ENCODE measurements around the gene SIRPA. TPM values are rescaled to one million over a fixed set of nuclear protein-coding genes. Genes with fewer than 3 reads are reported as not detected.
A peak's percentile ranks its signal among the peaks of the same experiment; 100 is the strongest.
"Not testable (repeated sequence)": the region's sequence is repeated elsewhere in the genome, so short reads cannot be mapped to it uniquely, and the experiment has no call there.

The SIRPA gene
- total and polyA plus RNA-seq, 3 experiments from 2014 or later, result 0.53 to 0.66 TPM; not detected in 1

DNA sequence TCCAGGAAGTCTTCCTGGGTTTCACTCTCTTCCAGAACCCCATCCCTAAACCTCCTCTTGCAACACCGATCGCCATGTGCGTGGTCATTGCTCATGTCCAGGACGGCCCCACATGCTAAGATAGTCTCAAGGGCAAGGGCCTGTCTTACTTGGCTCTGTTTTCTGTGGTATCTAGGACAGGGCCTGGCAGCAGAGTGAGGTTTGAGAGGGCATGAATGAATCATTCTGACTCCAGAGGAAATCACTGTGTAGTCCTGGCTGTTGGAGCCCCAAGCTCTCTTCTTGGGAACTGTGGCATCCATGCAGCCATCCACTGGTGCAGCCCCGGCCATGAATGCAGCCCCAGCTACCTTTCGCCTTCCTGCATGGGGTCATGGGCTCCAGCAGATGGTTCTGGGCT lies 12.4 kb downstream of the SIRPA start:
- no peak overlapping the region for H3K27ac ChIP-seq (ENCODE audit: low read depth, low read length)
- no peak overlapping the region for H3K4me3 Mint-ChIP-seq
- POLR2A ChIA-PET, result no interaction called here
- no peaks in the 10 kb centered on the region for H3K27me3 ChIP-seq (ENCODE audit: insufficient read depth, low read length, poor library complexity, severe bottlenecking)
- no peak overlapping the region for H3K4me3 ChIP-seq (ENCODE audit: low read length)
- DNase-seq, result no peak
- CTCF ChIA-PET, result no interaction called here
- no peaks in the 10 kb centered on the region for H3K36me3 Mint-ChIP-seq
- no peaks in the 10 kb centered on the region for H3K36me3 ChIP-seq (ENCODE audit: insufficient read depth, low read length)
- H3K27me3 Mint-ChIP-seq, result peaks cover 11 to 19% of the 10 kb centered on the region in 2 donors
- no peaks in the 10 kb centered on the region for H3K4me1 ChIP-seq (ENCODE audit: insufficient read depth, low read length)
- no peaks in the 10 kb centered on the region for H3K9me3 ChIP-seq (ENCODE audit: low read length)
- H3K27ac Mint-ChIP-seq, result no peak overlapping the region
- peaks cover 5 to 8% (median 6%) of the 10 kb centered on the region in 3 donors for H3K4me1 Mint-ChIP-seq
- no peaks in the 10 kb centered on the region for H3K9me3 Mint-ChIP-seq

DNA sequence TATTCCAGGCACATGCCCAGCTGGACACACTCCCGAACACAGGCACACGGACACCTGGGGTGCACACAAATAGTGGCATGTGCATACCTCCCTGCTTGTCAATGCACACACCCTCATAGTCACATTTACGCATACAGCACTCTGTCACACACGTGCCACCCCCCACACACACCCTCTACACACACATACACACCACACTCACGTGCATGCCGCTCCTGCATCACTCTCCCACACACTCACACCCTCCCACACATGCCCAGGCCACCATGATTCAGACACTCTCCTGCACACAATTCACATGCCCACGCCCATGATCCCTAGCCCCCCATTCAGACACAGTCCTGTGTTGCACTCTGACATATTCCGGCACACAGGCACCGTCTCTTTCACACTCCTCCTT lies 13.0 kb downstream of the SIRPA start:
- Mint-ChIP-seq H3K4me1 (peaks cover 5 to 8% (median 6%) of the 10 kb centered on the region in 3 donors), H3K36me3 (no peaks in the 10 kb centered on the region), H3K27ac (no peak overlapping the region), H3K9me3 (no peaks in the 10 kb centered on the region), H3K27me3 (peaks cover 11 to 16% of the 10 kb centered on the region in 2 donors), H3K4me3 (no peak overlapping the region)
- Histone ChIP-seq H3K9me3 (ENCODE audit: low read length) (no peaks in the 10 kb centered on the region), H3K27ac (ENCODE audit: low read depth, low read length) (no peak overlapping the region), H3K36me3 (ENCODE audit: insufficient read depth, low read length) (no peaks in the 10 kb centered on the region), H3K4me3 (ENCODE audit: low read length) (no peak overlapping the region), H3K4me1 (ENCODE audit: insufficient read depth, low read length) (no peaks in the 10 kb centered on the region), H3K27me3 (ENCODE audit: insufficient read depth, low read length, poor library complexity, severe bottlenecking) (no peaks in the 10 kb centered on the region)
- ChIA-PET POLR2A (no interaction called here), CTCF (no interaction called here)
- no peak for DNase-seq

DNA sequence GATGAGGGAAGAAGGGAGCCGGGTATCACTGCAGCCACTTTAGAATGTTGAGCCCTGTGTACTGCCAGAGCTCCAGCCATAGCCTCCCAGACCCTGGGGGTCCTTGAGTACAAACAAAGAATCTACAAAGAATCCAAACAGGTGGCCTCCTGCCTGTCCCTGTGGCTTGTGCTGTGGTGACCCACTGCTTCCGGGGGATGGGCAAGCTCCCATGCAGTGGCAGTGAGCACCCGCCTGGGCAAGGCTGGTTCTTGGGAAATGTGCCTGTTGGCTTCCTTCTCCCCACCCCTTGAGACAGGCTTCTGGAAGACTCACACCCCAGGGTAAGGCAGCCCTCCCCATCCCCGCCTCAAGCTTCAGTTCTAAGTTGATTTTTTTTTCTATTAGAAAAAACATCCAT lies 13.9 kb downstream of the SIRPA start:
- H3K27me3 ChIP-seq (ENCODE audit: insufficient read depth, low read length, poor library complexity, severe bottlenecking), result no peaks in the 10 kb centered on the region
- H3K4me1 ChIP-seq (ENCODE audit: insufficient read depth, low read length), result no peaks in the 10 kb centered on the region
- H3K27me3 Mint-ChIP-seq, result peaks cover 10% of the 10 kb centered on the region in 2 donors
- ChIA-PET POLR2A (no interaction called here), CTCF (no interaction called here)
- no peak overlapping the region for H3K4me3 ChIP-seq (ENCODE audit: low read length)
- no peaks in the 10 kb centered on the region for H3K36me3 Mint-ChIP-seq
- no peak overlapping the region for H3K4me3 Mint-ChIP-seq
- H3K27ac Mint-ChIP-seq, result no peak overlapping the region
- H3K27ac ChIP-seq (ENCODE audit: low read depth, low read length), result no peak overlapping the region
- H3K9me3 Mint-ChIP-seq, result no peaks in the 10 kb centered on the region
- DNase-seq, result no peak
- peaks cover 5 to 8% (median 6%) of the 10 kb centered on the region in 3 donors for H3K4me1 Mint-ChIP-seq
- no peaks in the 10 kb centered on the region for H3K36me3 ChIP-seq (ENCODE audit: insufficient read depth, low read length)
- no peaks in the 10 kb centered on the region for H3K9me3 ChIP-seq (ENCODE audit: low read length)

DNA sequence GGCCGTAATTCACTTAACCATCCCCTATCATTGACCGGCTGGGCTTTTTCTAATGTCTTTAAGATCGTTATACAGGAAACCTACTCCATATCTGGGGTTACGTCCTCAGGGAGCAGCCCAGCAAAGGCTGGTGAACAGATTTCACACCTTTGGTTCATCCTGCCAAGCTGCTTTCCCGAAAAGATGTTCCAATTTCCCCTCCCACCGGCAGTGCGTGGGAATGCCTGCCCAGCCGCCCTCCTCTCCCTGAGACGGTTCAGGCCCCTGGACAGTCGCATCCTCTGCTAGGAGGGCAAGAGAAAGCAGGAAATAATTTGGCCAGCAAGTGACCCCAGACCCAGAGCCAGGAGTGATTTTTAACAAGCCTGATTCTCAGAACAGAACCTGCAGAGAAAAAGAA lies 16.3 kb downstream of the SIRPA start:
- DNase-seq, result no peak
- Histone ChIP-seq H3K27ac (ENCODE audit: low read depth, low read length) (no peak overlapping the region), H3K27me3 (ENCODE audit: insufficient read depth, low read length, poor library complexity, severe bottlenecking) (no peaks in the 10 kb centered on the region), H3K4me3 (ENCODE audit: low read length) (no peak overlapping the region), H3K9me3 (ENCODE audit: low read length) (no peaks in the 10 kb centered on the region), H3K36me3 (ENCODE audit: insufficient read depth, low read length) (no peaks in the 10 kb centered on the region), H3K4me1 (ENCODE audit: insufficient read depth, low read length) (no peaks in the 10 kb centered on the region)
- POLR2A ChIA-PET, result no interaction called here
- no peaks in the 10 kb centered on the region for H3K36me3 Mint-ChIP-seq
- peaks cover 2 to 3% (median 2%) of the 10 kb centered on the region in 3 donors for H3K4me1 Mint-ChIP-seq
- H3K4me3 Mint-ChIP-seq, result no peak overlapping the region
- CTCF ChIA-PET, result no interaction called here
- peaks cover 8 to 10% of the 10 kb centered on the region in 2 donors for H3K27me3 Mint-ChIP-seq
- H3K27ac Mint-ChIP-seq, result no peak overlapping the region
- no peaks in the 10 kb centered on the region for H3K9me3 Mint-ChIP-seq

DNA sequence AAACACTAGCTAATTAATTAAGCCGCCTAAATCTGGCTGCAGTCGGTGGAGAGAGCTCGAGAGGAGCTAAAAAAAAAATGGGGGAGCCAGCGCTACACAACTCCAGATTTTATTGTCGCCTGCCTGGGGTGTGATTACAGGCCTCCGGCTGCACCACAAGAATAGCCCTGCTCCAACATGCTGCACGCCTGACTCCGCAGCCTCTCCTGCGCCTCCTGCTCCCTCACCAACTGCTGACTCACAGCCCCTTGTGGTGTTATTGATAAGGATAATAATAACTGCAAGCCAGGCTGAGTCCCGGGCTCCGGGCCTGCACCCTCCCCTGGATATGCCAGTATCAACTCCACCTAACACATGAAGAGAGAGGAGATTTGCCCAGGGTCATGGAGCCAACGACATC lies 16.8 kb downstream of the SIRPA start:
- no peaks in the 10 kb centered on the region for H3K9me3 Mint-ChIP-seq
- H3K4me3 Mint-ChIP-seq, result no peak overlapping the region
- POLR2A ChIA-PET, result no interaction called here
- DNase-seq, result no peak
- CTCF ChIA-PET, result no interaction called here
- H3K27ac ChIP-seq (ENCODE audit: low read depth, low read length), result no peak overlapping the region
- peak overlapping the region in 1 of 8 donors; percentile 16 for H3K27ac Mint-ChIP-seq
- no peaks in the 10 kb centered on the region for H3K36me3 ChIP-seq (ENCODE audit: insufficient read depth, low read length)
- no peaks in the 10 kb centered on the region for H3K36me3 Mint-ChIP-seq
- H3K9me3 ChIP-seq (ENCODE audit: low read length), result no peaks in the 10 kb centered on the region
- H3K4me3 ChIP-seq (ENCODE audit: low read length), result no peak overlapping the region
- H3K27me3 ChIP-seq (ENCODE audit: insufficient read depth, low read length, poor library complexity, severe bottlenecking), result no peaks in the 10 kb centered on the region
- H3K4me1 ChIP-seq (ENCODE audit: insufficient read depth, low read length), result no peaks in the 10 kb centered on the region
- no peaks in the 10 kb centered on the region for H3K4me1 Mint-ChIP-seq
- peaks cover 8 to 10% of the 10 kb centered on the region in 2 donors for H3K27me3 Mint-ChIP-seq

DNA sequence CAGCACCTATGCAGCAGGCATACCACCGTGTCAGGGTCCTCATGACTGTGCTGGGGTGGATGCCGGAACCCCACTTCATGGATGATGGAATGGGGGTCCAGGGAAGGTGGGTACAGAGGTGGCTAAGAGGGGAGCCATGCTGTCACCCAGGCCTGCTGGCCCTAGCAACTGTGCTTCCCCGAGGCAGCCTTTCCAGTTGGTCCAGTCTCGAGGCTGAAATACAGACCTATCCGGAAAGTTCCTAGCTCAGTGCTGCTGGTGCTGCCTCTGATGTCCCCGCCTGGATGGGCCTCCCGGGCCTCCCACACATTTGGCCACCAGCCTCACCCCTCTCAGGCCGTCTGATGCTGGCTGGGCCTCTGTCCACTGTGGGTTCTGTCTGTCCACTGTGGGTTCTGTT lies 17.4 kb downstream of the SIRPA start:
- Histone ChIP-seq H3K27ac (ENCODE audit: low read depth, low read length) (no peak overlapping the region), H3K9me3 (ENCODE audit: low read length) (no peaks in the 10 kb centered on the region), H3K4me3 (ENCODE audit: low read length) (no peak overlapping the region), H3K4me1 (ENCODE audit: insufficient read depth, low read length) (no peaks in the 10 kb centered on the region), H3K27me3 (ENCODE audit: insufficient read depth, low read length, poor library complexity, severe bottlenecking) (no peaks in the 10 kb centered on the region), H3K36me3 (ENCODE audit: insufficient read depth, low read length) (no peaks in the 10 kb centered on the region)
- no peaks in the 10 kb centered on the region for H3K9me3 Mint-ChIP-seq
- H3K4me1 Mint-ChIP-seq, result no peaks in the 10 kb centered on the region
- H3K27me3 Mint-ChIP-seq, result peaks cover 8 to 10% of the 10 kb centered on the region in 2 donors
- no peak overlapping the region for H3K4me3 Mint-ChIP-seq
- CTCF ChIA-PET, result no interaction called here
- H3K27ac Mint-ChIP-seq, result peak overlapping the region in 1 of 8 donors; percentile 44
- POLR2A ChIA-PET, result no interaction called here
- DNase-seq, result no peak
- H3K36me3 Mint-ChIP-seq, result no peaks in the 10 kb centered on the region

DNA sequence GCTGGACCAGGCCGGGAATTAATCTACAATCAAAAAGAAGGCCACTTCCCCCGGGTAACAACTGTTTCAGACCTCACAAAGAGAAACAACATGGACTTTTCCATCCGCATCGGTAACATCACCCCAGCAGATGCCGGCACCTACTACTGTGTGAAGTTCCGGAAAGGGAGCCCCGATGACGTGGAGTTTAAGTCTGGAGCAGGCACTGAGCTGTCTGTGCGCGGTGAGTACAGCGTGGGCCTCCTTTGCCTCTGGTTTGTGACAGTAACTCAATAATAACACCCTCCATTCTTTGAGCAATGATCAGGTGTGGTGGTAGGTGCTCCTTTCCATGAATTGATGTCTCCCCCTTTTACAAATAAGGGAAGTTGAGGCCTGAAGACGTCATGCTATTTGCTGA lies 20.0 kb downstream of the SIRPA start:
- POLR2A ChIA-PET; H3K36me3 ChIP-seq (ENCODE audit: insufficient read depth, low read length); H3K4me3 Mint-ChIP-seq; H3K4me1 ChIP-seq (ENCODE audit: insufficient read depth, low read length); H3K9me3 ChIP-seq (ENCODE audit: low read length); H3K36me3 Mint-ChIP-seq; H3K27ac ChIP-seq (ENCODE audit: low read depth, low read length); H3K27me3 ChIP-seq (ENCODE audit: insufficient read depth, low read length, poor library complexity, severe bottlenecking); CTCF ChIA-PET; H3K4me1 Mint-ChIP-seq; H3K27me3 Mint-ChIP-seq; H3K4me3 ChIP-seq (ENCODE audit: low read length); DNase-seq; H3K9me3 Mint-ChIP-seq; H3K27ac Mint-ChIP-seq: not testable (repeated sequence)

DNA sequence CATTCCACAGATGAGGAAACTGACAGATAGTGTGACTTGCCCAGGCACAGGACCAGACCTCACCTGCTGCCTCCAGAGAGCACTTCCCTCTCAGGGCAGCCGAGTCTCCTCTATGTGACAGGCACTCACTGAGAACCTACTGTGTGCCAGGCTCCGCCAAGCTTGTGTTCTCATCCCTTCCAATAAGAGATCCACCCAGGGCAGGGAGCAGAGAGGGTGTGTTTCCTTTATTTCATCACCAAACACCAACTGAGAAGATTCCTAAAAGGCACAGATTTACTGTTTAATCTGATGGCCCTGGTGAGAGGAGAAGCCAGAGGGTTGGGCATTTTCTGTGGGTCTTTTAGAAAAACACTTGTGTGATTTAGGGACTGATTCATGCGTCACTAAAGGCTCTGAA lies 20.5 kb downstream of the SIRPA start:
- Histone ChIP-seq H3K9me3 (ENCODE audit: low read length) (no peaks in the 10 kb centered on the region), H3K4me1 (ENCODE audit: insufficient read depth, low read length) (no peaks in the 10 kb centered on the region), H3K36me3 (ENCODE audit: insufficient read depth, low read length) (no peaks in the 10 kb centered on the region), H3K27me3 (ENCODE audit: insufficient read depth, low read length, poor library complexity, severe bottlenecking) (no peaks in the 10 kb centered on the region), H3K27ac (ENCODE audit: low read depth, low read length) (no peak overlapping the region), H3K4me3 (ENCODE audit: low read length) (no peak overlapping the region)
- Mint-ChIP-seq H3K4me1 (no peaks in the 10 kb centered on the region), H3K27ac (no peak overlapping the region), H3K4me3 (no peak overlapping the region), H3K36me3 (no peaks in the 10 kb centered on the region), H3K9me3 (no peaks in the 10 kb centered on the region), H3K27me3 (peaks cover 4 to 6% of the 10 kb centered on the region in 2 donors)
- ChIA-PET CTCF (no interaction called here), POLR2A (no interaction called here)
- no peak for DNase-seq

DNA sequence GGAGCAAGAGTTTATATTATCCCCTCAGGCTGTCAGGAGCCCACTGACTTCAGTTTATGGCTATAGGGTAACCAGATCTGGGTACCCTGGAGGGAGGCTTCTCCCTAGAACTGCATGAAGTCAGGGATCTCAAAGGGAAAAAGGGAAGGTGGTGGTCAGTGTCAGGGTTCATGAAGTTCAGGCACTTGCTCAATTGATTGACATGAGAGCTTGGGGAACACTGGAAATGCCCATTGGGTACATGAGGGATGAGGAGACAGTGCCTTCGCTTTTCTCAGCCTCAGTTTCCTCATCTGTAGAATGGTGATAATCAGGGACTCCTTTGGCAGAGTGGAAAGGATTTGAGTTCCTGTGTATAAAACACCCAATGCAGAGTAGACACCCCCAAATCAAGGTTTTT lies 22.6 kb downstream of the SIRPA start:
- Mint-ChIP-seq H3K27me3 (peaks cover 2 to 4% of the 10 kb centered on the region in 2 donors), H3K4me1 (no peaks in the 10 kb centered on the region), H3K9me3 (no peaks in the 10 kb centered on the region), H3K36me3 (no peaks in the 10 kb centered on the region), H3K4me3 (no peak overlapping the region), H3K27ac (no peak overlapping the region)
- ChIA-PET POLR2A (no interaction called here), CTCF (no interaction called here)
- H3K36me3 ChIP-seq (ENCODE audit: insufficient read depth, low read length), result no peaks in the 10 kb centered on the region
- no peaks in the 10 kb centered on the region for H3K27me3 ChIP-seq (ENCODE audit: insufficient read depth, low read length, poor library complexity, severe bottlenecking)
- H3K27ac ChIP-seq (ENCODE audit: low read depth, low read length), result no peak overlapping the region
- DNase-seq, result no peak
- no peak overlapping the region for H3K4me3 ChIP-seq (ENCODE audit: low read length)
- H3K9me3 ChIP-seq (ENCODE audit: low read length), result no peaks in the 10 kb centered on the region
- no peaks in the 10 kb centered on the region for H3K4me1 ChIP-seq (ENCODE audit: insufficient read depth, low read length)
